Activated CD8-positive, alpha-beta T cell treated with anti-CD3 and anti-CD28 coated beads for 36 hours (primary cell): Measurements from ENCODE around the gene NEURL1. TPM values are rescaled to one million over a fixed set of nuclear protein-coding genes. Genes with fewer than 3 reads are reported as not detected.

Experiments
- ATAC-seq: fragments of 200-7000 bp; cut with Tn5 transposase; one replicate; pipeline ENCODE4 v1.10.0; 2021; ENCODE audit warnings: mild to moderate bottlenecking, moderate library complexity
- CTCF ChIA-PET: fragments of 350-600 bp; sonication (Branson Sonifier 250); formaldehyde crosslinking; loops from one replicate; lab custom pipeline; 2021; ENCODE audit warnings: antibody characterized with exemption; lab: Charles Lee
- POLR2A ChIA-PET: fragments of 350-600 bp; sonication (Branson Sonifier 250); formaldehyde crosslinking; loops from one replicate; lab custom pipeline; 2021; ENCODE audit warnings: antibody characterized with exemption; lab: Charles Lee
- DNase-seq: peaks from one replicate; pipeline ENCODE4 v3.0.0-alpha.2; 2020
- H3K27ac Mint-ChIP-seq: one replicate; pipeline ENCODE4 v1.8.0; 2021; ENCODE audit warnings: mild to moderate bottlenecking, mixed read lengths
- H3K27me3 Mint-ChIP-seq: one replicate; pipeline ENCODE4 v1.8.0; 2021; ENCODE audit warnings: mixed read lengths
- H3K36me3 Mint-ChIP-seq: one replicate; pipeline ENCODE4 v1.8.0; 2021; ENCODE audit warnings: low read depth, mixed read lengths
- H3K4me1 Mint-ChIP-seq: one replicate; pipeline ENCODE4 v1.8.0; 2021; ENCODE audit warnings: low read depth, mixed read lengths
- H3K4me3 Mint-ChIP-seq: one replicate; pipeline ENCODE4 v1.8.0; 2021; ENCODE audit warnings: mild to moderate bottlenecking, moderate library complexity, mixed read lengths
- H3K9me3 Mint-ChIP-seq: one replicate; pipeline ENCODE4 v1.8.0; 2021; ENCODE audit warnings: mixed read lengths
- CTCF ChIP-seq: fragments of 200-600 bp; IDR thresholded peaks from one replicate; pipeline ENCODE4 v1.8.0; 2022; ENCODE audit warnings: antibody characterized with exemption, mild to moderate bottlenecking
- intact Hi-C: fragments of 100-400 bp; cut with micrococcal nuclease; formaldehyde crosslinking; loops from one replicate; pipeline ENCODE4 v1.10.0; 2022
- total RNA-seq, 2 experiments: library from RNA; stranded (reverse); gene quantifications; one replicate each; pipeline ENCODE4 v1.2.3, GENCODE V29; 2021

Gene NEURL1
- total RNA-seq, 2 experiments from 2014 or later: 1.7 to 1.9 TPM

- no peaks in the 10 kb centered on the region for H3K9me3 Mint-ChIP-seq
Measured at GRCh38 chr10:103621783-103622125, 128.2 kb downstream of the NEURL1 start.

DNA sequence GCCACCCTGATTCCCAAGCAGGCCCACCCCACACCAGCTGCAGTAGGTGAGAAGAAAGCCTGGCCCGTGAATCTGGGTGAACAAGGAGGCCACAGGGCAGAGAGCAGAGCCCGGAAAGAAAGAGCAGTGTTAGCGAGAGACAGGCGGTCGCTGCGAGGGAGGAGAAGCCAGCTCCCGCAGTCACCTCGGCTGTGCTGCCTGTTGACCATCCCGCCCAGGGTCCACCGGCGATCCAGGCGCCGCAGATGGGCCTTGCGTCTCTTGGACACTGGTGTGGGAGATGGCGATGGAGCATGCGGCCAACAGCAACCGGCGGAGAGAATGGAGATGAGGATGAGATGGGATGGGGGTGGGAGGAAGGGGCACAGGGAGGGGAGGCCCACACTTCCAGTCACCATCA is 128.8 kb downstream of the NEURL1 start:
- Mint-ChIP-seq H3K36me3 (no peaks in the 10 kb centered on the region), H3K27ac (no peak overlapping the region), H3K9me3 (no peaks in the 10 kb centered on the region), H3K4me3 (no peak overlapping the region), H3K27me3 (no peaks in the 10 kb centered on the region), H3K4me1 (no peaks in the 10 kb centered on the region)
- no peak for TF ChIP-seq CTCF
- intact Hi-C loops: no loop called here
- ChIA-PET CTCF (interaction anchor here (1.5 kb wide), 1 partner anchor 64 kb away, joined by 4 read pairs; no protein-coding TSS in a partner anchor), POLR2A (no interaction called here)
- ATAC-seq (no peak), DNase-seq (no peak)

More at GRCh38 chr10:103621783-103622125, 128.2 kb downstream of the NEURL1 start:
- POLR2A ChIA-PET: no interaction called here
- no peak for TF ChIP-seq CTCF
- CTCF ChIA-PET: interaction anchor here (1.5 kb wide), 1 partner anchor 64 kb away, joined by 4 read pairs; no protein-coding TSS in a partner anchor
- ATAC-seq (no peak), DNase-seq (no peak)
- Mint-ChIP-seq H3K4me1 (no peaks in the 10 kb centered on the region), H3K27ac (no peak overlapping the region), H3K4me3 (no peak overlapping the region), H3K27me3 (no peaks in the 10 kb centered on the region), H3K36me3 (no peaks in the 10 kb centered on the region)
- intact Hi-C loops: no loop called here

DNA sequence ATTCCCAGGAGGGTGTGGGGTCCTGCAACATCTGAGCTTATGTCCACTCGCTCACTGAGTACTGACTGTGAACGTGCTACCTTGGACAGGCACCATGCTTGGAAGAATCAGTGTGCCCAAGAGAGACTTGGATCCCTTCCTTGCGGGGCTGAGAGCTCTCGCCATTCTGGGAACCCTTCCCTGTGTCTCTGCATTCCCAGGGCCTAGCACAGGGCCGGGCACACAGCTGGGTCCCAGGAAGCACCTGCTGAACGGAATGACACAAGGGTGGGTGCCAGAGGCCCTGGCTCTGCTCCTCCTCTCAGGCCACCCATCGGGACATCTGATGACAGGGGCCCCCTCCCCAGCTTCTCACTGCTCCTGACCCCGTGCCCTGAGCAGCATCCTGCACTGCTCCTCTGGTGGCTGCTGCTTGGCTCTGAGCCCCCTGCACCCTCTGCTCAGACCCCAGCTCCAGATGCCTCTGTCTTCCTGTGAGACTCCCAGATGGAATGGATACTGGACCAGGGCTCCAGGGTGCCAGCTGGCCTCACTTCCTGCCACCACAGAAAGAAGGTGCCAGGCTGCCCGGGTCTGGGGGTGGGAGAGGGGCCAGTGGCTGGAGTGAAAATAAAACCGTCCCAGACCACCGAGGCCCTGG is 129.6 kb downstream of the NEURL1 start:
- H3K4me3 Mint-ChIP-seq: no peak overlapping the region
- ATAC-seq (no peak), DNase-seq (no peak)
- ChIA-PET POLR2A (no interaction called here), CTCF (interaction anchor here (1.5 kb wide), 1 partner anchor 63 kb away, joined by 4 read pairs; no protein-coding TSS in a partner anchor)
- intact Hi-C loops: no loop called here
- no peak for TF ChIP-seq CTCF
- H3K27me3 Mint-ChIP-seq: no peaks in the 10 kb centered on the region
- no peaks in the 10 kb centered on the region for H3K9me3 Mint-ChIP-seq
- no peak overlapping the region for H3K27ac Mint-ChIP-seq
- no peaks in the 10 kb centered on the region for H3K36me3 Mint-ChIP-seq
- no peaks in the 10 kb centered on the region for H3K4me1 Mint-ChIP-seq

DNA sequence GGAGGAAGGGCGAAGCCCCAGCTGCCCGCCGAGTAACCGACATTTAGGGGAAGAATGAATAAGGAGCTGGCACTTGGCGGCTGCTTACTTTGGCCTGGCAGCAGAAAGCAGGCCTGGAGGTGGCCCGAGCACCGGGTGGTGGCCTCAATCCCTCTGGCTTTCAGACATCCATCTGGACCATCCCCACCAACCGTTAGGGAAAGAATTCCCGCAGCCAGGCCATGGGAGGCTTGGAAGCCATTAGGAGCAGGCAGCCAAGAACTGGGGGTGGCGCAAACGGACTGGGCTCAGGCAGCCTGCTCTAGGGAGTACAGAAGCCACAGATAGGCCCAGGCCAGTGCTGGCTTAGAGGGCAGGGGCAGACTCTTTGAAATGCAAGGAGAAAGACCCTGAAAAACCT is 132.7 kb downstream of the NEURL1 start:
- ATAC-seq (no peak), DNase-seq (no peak)
- intact Hi-C loops: no loop called here
- H3K4me3 Mint-ChIP-seq: no peak overlapping the region
- POLR2A ChIA-PET: interaction anchor here (0.6 kb wide), 2 partner anchors 48 to 129 kb away, joined by 3 read pairs; no protein-coding TSS in a partner anchor
- H3K36me3 Mint-ChIP-seq: no peaks in the 10 kb centered on the region
- H3K27me3 Mint-ChIP-seq: no peaks in the 10 kb centered on the region
- no peak for TF ChIP-seq CTCF
- no peaks in the 10 kb centered on the region for H3K9me3 Mint-ChIP-seq
- no peak overlapping the region for H3K27ac Mint-ChIP-seq
- CTCF ChIA-PET: interaction anchor here (1.1 kb wide), 1 partner anchor 33 kb away, joined by 5 read pairs; no protein-coding TSS in a partner anchor
- no peaks in the 10 kb centered on the region for H3K4me1 Mint-ChIP-seq

GRCh38 chr10:103627111-103627892 is 133.8 kb downstream of the NEURL1 start:
- Mint-ChIP-seq H3K4me3 (no peak overlapping the region), H3K4me1 (no peaks in the 10 kb centered on the region), H3K9me3 (no peaks in the 10 kb centered on the region), H3K36me3 (no peaks in the 10 kb centered on the region), H3K27me3 (no peaks in the 10 kb centered on the region), H3K27ac (no peak overlapping the region)
- CTCF ChIA-PET: interaction anchor here (1.7 kb wide), 1 partner anchor 59 kb away, joined by 5 read pairs; no protein-coding TSS in a partner anchor
- intact Hi-C loops: no loop called here
- no peak for DNase-seq
- no peak for TF ChIP-seq CTCF
- POLR2A ChIA-PET: interaction anchor here (0.6 kb wide), 1 partner anchor 49 kb away, joined by 3 read pairs; no protein-coding TSS in a partner anchor
- ATAC-seq: no peak
